ENCODE measurements around the gene MIEN1.
"Not testable (repeated sequence)": the region's sequence is repeated elsewhere in the genome, so short reads cannot be mapped to it uniquely, and the experiment has no call there.

Gene MIEN1, protein sequence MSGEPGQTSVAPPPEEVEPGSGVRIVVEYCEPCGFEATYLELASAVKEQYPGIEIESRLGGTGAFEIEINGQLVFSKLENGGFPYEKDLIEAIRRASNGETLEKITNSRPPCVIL

DNA sequence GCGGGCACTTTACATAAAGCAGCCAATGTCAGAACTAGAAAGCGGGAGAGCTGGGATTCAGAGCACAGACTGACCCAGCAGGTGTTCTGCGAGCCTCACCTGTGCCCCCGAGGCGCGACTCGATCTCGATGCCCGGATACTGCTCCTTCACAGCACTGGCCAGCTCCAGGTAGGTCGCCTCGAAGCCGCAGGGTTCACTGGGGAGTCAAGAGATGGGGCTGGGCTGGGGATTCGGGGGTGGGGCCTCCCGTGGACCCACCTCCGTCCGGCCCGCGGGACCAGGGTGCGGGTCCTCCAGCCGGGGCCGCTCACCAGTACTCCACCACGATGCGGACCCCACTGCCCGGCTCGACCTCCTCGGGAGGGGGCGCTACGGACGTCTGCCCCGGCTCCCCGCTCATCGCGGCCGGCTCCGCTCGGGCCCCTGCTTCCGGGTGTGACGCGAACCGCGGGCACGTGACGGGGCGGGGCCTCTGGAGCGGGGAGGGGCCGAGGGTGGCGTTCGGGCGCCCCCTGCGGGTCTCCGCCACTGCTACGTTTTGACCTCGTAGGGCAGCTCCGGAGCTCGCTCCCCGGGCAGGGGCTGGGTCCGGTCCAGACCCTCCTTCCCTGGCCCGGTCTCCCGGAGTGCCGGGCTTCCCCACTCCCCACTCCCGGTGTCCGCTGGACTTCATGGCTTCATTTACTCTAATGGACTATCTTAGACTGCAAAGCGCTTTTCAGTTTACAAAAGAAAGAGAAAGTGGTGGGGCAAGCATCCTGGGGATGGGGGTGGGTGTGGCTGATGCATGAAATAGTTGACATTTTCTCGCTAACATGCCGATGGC is at the start of gene MIEN1:
TSS of gene MIEN1 (minus strand) at position 438 of the 827 bp plus-strand sequence. CDS start at position 401, 37 bp downstream.
- H3K36me3 Mint-ChIP-seq (ENCODE audit: low read depth) = peaks cover 5% of the 10 kb centered on the region
- DNase-seq = peak; percentile 98

DNA sequence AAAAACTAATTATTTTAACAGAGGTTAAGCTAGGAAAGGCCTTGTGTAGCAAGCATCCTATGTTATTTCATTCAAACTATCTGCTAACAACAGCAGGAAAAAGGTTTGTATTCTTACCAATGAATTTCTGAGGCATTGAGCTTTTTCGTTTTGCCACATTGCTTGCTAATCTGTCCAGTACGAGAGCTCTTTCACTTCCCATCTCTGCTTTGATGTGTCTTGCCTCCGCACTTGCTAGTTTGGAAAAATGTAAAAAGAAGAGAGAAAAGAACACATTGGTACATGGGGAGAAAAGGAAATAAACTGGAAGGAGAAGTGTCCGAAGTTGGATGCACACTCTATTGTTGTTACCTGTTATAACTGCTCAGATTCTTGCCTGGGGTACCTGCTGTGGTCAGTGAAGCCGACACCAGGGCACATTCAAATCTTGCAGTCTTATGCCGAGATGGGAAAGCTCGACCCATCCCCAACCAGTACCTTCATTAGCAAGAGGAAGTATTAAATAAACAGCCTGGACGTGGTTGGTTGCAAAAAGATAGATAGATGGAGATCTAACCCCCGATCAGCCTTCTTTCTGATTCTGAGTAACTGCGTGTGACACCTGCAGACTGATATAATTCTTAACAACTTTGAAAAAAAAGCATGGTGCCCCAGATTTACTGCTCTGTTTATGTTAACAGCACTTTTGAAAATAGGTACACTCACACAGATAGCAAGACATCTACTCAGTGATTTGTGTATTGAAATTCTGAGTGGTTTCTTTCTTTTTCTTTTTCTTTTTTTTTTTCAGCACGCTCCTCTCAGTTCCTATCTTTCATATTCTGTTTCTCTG is 47.4 kb upstream of the MIEN1 start:
- peaks cover 91% of the 10 kb centered on the region for H3K4me1 Mint-ChIP-seq

More for the DNA sequence above, at the start of gene MIEN1:
- Mint-ChIP-seq H3K9me3 (no peaks in the 10 kb centered on the region), H3K27ac (peak within 1 kb of the TSS; percentile 87), H3K4me1 (peaks cover 13% of the 10 kb centered on the region), H3K4me3 (peak within 1 kb of the TSS; percentile 91), H3K27me3 (no peaks in the 10 kb centered on the region)
- peak; percentile 88 for ATAC-seq

GRCh38 chr17:39776252-39776651 is 45.9 kb upstream of the MIEN1 start:
- H3K27me3 Mint-ChIP-seq = no peaks in the 10 kb centered on the region
- peaks cover 91% of the 10 kb centered on the region for H3K4me1 Mint-ChIP-seq
- DNase-seq (no peak), ATAC-seq (no peak)
- H3K9me3 Mint-ChIP-seq = no peaks in the 10 kb centered on the region
- peak overlapping the region; percentile 87 for H3K27ac Mint-ChIP-seq
- peaks cover 62% of the 10 kb centered on the region for H3K36me3 Mint-ChIP-seq (ENCODE audit: low read depth)
- peak overlapping the region; percentile 80 for H3K4me3 Mint-ChIP-seq

More for the DNA sequence above, 47.4 kb upstream of the MIEN1 start:
- Mint-ChIP-seq H3K9me3 (no peaks in the 10 kb centered on the region), H3K4me3 (peak overlapping the region; percentile 80), H3K36me3 (ENCODE audit: low read depth) (peaks cover 63% of the 10 kb centered on the region), H3K27ac (peak overlapping the region; percentile 87), H3K27me3 (no peaks in the 10 kb centered on the region)
- ATAC-seq = peak; percentile 51
- no peak for DNase-seq

- Mint-ChIP-seq H3K9me3 (no peaks in the 10 kb centered on the region), H3K27me3 (no peaks in the 10 kb centered on the region), H3K4me3 (peak overlapping the region; percentile 80), H3K4me1 (peaks cover 94% of the 10 kb centered on the region), H3K27ac (peak overlapping the region; percentile 87), H3K36me3 (ENCODE audit: low read depth) (peaks cover 62% of the 10 kb centered on the region)
- DNase-seq = no peak
- peak; percentile 15 for ATAC-seq
These were observed 44.7 kb upstream of the MIEN1 start for GRCh38 chr17:39775031-39775430.

GRCh38 chr17:39774047-39774446 is 43.7 kb upstream of the MIEN1 start:
- no peaks in the 10 kb centered on the region for H3K9me3 Mint-ChIP-seq
- ATAC-seq (no peak), DNase-seq (no peak)
- H3K27me3 Mint-ChIP-seq = no peaks in the 10 kb centered on the region
- peaks cover 62% of the 10 kb centered on the region for H3K36me3 Mint-ChIP-seq (ENCODE audit: low read depth)
- peak overlapping the region; percentile 60 for H3K4me3 Mint-ChIP-seq
- H3K4me1 Mint-ChIP-seq = peaks cover 99% of the 10 kb centered on the region
- H3K27ac Mint-ChIP-seq = peak overlapping the region; percentile 99

GRCh38 chr17:39772987-39773934 is 42.9 kb upstream of the MIEN1 start:
- H3K27ac Mint-ChIP-seq = peak overlapping the region; percentile 99
- peaks cover 69% of the 10 kb centered on the region for H3K36me3 Mint-ChIP-seq (ENCODE audit: low read depth)
- ATAC-seq (no peak), DNase-seq (no peak)
- no peaks in the 10 kb centered on the region for H3K9me3 Mint-ChIP-seq
- H3K27me3 Mint-ChIP-seq = no peaks in the 10 kb centered on the region
- peaks cover 100% of the 10 kb centered on the region for H3K4me1 Mint-ChIP-seq
- peak overlapping the region; percentile 46 for H3K4me3 Mint-ChIP-seq

- Mint-ChIP-seq H3K27me3 (no peaks in the 10 kb centered on the region), H3K36me3 (ENCODE audit: low read depth) (peaks cover 67% of the 10 kb centered on the region)
These were observed 42.1 kb upstream of the MIEN1 start for GRCh38 chr17:39772415-39772814.

DNA sequence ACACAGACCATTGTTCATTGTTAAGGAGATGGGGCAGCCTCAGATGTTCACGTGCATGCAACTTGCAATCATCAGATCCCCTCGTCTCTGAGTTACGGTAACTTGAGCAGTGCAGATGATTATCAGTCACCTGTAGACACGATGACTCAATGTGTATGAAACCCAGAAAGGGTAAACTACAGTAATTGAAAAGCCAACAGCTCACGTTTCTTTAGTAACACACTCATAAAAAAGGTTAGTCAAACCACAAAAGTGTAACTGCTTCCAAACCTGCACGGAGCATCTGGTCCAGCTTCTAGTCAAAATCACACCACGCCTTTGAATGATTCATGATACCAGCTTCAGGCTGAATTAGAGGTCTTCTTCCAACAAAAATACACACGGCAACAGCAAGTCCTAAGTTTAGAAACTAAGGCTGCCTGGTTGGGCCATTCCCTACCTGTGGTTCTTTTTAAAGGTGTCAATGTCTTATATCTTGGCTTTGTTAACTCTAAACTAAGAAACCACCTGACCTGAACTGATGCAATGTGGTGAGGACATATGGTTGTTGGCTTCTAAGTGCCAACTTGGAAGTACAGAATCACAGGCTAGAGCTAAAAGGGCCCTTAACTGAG is 39.7 kb upstream of the MIEN1 start:
- peaks cover 100% of the 10 kb centered on the region for H3K4me1 Mint-ChIP-seq
- ATAC-seq (peak; percentile 79), DNase-seq (no peak)
- H3K9me3 Mint-ChIP-seq = no peaks in the 10 kb centered on the region
- peak overlapping the region; percentile 71 for H3K4me3 Mint-ChIP-seq
- H3K36me3 Mint-ChIP-seq (ENCODE audit: low read depth) = peaks cover 69% of the 10 kb centered on the region
- H3K27ac Mint-ChIP-seq = peak overlapping the region; percentile 99
- no peaks in the 10 kb centered on the region for H3K27me3 Mint-ChIP-seq

More at GRCh38 chr17:39772415-39772814, 42.1 kb upstream of the MIEN1 start:
- Mint-ChIP-seq H3K9me3 (no peaks in the 10 kb centered on the region), H3K27ac (peak overlapping the region; percentile 99), H3K4me1 (peaks cover 100% of the 10 kb centered on the region), H3K4me3 (peak overlapping the region; percentile 34)
- DNase-seq (no peak), ATAC-seq (no peak)

DNA sequence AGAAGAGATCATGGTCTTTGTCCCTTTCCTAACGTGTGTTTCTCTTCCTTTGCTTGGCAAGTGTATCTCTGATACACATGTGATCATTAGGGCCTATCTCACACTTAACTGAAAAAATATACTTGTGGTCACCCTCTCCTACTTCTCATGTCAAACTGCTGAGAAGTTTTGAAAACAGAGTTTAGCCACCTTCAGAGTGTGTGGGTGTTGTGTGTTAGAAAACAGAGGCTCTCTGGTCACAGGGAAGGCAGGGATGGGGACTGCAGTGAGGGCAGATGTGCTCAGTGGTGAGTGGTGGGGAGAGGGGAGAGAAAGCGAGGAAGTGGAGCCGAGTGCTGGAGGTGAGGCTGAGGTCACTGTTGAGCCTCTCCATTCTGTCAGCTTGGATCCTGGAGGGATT is 36.8 kb upstream of the MIEN1 start:
- Mint-ChIP-seq H3K36me3 (ENCODE audit: low read depth) (peaks cover 76% of the 10 kb centered on the region), H3K9me3 (no peaks in the 10 kb centered on the region)

DNA sequence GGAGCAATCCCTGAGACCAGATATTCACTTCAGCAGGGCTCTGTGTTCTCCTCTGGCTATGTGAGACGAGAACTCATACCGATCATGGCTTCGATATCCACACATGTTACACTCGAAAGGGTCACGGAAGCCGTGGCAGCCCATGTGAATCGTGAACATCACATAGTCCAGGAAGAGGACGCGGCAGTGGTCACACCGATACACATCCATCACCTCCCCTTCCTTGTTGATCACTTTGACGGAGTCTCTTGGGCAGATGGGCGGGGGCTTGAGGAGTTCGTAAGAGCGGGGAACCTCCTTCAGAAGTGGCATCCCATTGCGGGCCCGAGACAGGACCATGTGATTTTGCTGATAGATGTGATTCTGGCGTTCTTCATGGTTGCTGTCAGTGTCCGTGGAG is 35.4 kb upstream of the MIEN1 start:
- Mint-ChIP-seq H3K27me3 (no peaks in the 10 kb centered on the region), H3K36me3 (ENCODE audit: low read depth) (peaks cover 69% of the 10 kb centered on the region), H3K4me3 (no peak overlapping the region), H3K4me1 (peaks cover 96% of the 10 kb centered on the region), H3K27ac (peak overlapping the region; percentile 99), H3K9me3 (no peaks in the 10 kb centered on the region)
- DNase-seq (no peak), ATAC-seq (no peak)

More for the DNA sequence above, 36.8 kb upstream of the MIEN1 start:
- Mint-ChIP-seq H3K27ac (peak overlapping the region; percentile 99), H3K27me3 (no peaks in the 10 kb centered on the region), H3K4me1 (peaks cover 97% of the 10 kb centered on the region), H3K4me3 (peak overlapping the region; percentile 58)
- no peak for DNase-seq
- no peak for ATAC-seq

GRCh38 chr17:39765175-39765574 is 34.8 kb upstream of the MIEN1 start:
- no peak for DNase-seq
- Mint-ChIP-seq H3K36me3 (ENCODE audit: low read depth) (peaks cover 73% of the 10 kb centered on the region), H3K4me3 (no peak overlapping the region), H3K27me3 (no peaks in the 10 kb centered on the region), H3K4me1 (peaks cover 96% of the 10 kb centered on the region), H3K9me3 (no peaks in the 10 kb centered on the region), H3K27ac (peak overlapping the region; percentile 99)
- ATAC-seq = no peak

- not testable (repeated sequence) for H3K27me3 Mint-ChIP-seq, DNase-seq, ATAC-seq, H3K9me3 Mint-ChIP-seq, H3K4me3 Mint-ChIP-seq
- Mint-ChIP-seq H3K36me3 (ENCODE audit: low read depth) (peaks cover 75% of the 10 kb centered on the region), H3K27ac (peak overlapping the region; percentile 99), H3K4me1 (peaks cover 96% of the 10 kb centered on the region)
These were observed 33.8 kb upstream of the MIEN1 start for GRCh38 chr17:39764171-39764570.

DNA sequence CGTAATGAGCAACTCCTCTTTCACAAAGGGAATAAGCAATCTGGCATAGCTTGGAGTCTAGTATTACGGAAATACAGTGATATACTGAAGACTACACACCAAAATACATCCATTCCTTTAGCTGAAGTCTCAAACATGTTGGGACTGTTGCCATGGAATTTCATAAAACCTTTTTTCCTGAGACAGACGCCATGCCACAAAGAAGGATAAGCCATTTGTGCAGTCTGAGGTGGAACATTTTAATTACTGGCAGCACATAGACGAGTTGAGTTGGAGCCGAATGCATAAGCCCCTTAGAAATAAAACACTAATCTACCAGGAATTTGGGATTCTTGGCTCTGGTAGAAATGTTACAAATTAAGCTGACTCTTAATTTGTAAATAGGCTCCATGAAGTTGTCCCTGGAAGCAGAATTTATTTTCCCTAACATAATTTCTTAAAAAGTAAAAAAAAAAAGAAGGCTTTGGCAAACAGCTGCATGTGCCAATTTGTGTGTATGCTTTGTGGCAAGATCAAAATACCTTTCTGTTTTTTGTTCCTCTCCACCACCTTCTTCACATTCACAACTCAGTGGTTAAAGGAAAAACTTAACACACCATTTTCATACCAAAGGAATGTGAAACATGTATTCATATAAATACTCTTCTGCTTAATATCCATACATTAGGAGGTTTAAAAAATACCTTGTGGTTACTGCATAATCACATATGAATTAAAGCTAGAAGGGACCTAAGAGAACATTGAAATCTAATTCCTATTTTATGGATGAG is 32.9 kb upstream of the MIEN1 start:
- Mint-ChIP-seq H3K9me3 (no peaks in the 10 kb centered on the region), H3K27me3 (no peaks in the 10 kb centered on the region), H3K27ac (peak overlapping the region; percentile 90), H3K36me3 (ENCODE audit: low read depth) (peaks cover 70% of the 10 kb centered on the region), H3K4me3 (no peak overlapping the region), H3K4me1 (peaks cover 96% of the 10 kb centered on the region)
- DNase-seq (no peak), ATAC-seq (no peak)
